NCI-H1417 (cell line): ENCODE measurements around the gene DPYSL3.

Experiments
- DNase-seq, 3 experiments: peaks; one replicate each; lab custom pipeline; 2025; lab: John Stamatoyannopoulos, UW

Gene DPYSL3

DNA sequence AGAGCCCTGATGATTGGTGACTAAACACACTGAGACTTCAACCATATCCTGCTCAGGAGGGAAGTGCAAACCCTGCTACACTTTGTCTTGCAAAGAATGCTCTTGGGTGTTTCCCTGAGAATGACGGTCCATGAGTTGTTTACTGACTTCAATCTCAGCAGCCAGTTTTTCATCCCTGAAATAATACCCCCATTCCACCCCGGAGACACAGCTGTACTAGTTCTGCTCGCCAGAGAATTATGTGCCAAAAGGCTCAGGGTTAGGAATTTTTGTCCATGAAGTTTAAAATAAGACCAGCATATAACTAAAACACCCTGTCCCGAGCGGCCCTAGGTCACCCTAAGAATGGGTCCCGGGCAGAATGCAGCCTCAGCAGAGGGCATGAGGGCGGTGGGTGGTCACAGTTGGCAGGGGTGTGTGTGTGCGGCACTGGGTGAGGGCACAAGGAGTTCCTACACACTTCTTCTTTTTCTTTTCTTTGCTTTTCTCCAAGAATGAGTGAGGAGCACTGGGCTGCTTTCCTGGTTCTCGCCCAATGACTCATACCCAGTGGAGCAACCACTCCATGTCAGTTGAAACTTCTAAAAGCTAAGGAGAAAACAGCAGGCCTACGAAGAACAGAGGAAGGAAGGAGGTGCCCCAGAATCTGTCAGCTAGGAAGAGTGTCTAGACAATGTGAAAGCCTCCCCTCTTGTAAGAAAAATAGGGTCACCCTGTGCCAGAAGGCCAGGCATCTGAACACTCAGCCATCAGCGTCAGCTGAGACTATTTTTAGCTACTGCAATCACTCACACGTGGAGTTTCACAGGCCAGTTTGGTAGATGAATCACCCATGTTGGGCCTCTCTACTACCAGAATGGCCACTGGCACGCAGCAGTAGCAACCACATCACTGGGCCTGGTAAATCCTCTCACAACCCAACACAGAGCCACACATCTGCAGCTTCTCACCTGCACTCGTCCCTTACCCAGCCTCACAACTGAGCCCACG is 105.9 kb downstream of the DPYSL3 start:
- no peak for DNase-seq

GRCh38 chr5:147400881-147401280 is 109.0 kb downstream of the DPYSL3 start:
- DNase-seq = no peak

DNA sequence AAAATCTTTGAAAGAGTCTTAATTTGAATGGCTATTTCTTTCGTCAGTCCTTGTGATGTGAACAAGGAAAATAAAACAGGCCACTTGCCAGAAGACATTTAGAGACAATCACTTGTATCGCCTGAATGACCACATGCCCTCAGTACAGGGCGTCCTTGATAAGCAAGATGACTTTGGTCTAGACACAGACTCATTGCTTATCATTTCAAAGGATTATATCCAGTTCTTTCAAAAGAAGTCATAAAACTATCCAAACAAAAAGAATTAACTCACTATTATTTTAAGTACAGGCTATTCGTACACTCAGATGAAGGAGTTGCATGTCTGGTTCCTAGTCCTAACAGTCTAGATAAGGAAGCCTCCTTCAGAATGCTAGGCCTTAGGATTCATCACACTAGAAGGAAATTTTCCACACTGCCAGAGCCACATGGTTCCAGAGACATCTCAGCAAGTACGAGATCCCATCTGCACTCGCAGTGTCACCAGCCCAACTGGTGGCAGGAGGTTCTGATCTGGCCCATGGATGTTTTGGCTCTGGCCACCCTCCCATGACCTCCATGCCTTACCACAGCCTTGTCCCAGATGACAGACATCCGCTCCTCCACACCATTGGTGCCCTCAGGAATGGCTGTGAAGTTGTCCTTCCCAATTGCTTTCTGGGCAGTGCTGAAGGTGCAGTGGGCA is 109.6 kb downstream of the DPYSL3 start:
- no peak for DNase-seq

GRCh38 chr5:147398860-147399259 is 111.0 kb downstream of the DPYSL3 start:
- DNase-seq = no peak

GRCh38 chr5:147397616-147398015 is 112.3 kb downstream of the DPYSL3 start:
- DNase-seq = no peak

GRCh38 chr5:147396070-147396823 is 113.6 kb downstream of the DPYSL3 start:
- no peak for DNase-seq

GRCh38 chr5:147393874-147394672 is 115.8 kb downstream of the DPYSL3 start:
- no peak for DNase-seq

DNA sequence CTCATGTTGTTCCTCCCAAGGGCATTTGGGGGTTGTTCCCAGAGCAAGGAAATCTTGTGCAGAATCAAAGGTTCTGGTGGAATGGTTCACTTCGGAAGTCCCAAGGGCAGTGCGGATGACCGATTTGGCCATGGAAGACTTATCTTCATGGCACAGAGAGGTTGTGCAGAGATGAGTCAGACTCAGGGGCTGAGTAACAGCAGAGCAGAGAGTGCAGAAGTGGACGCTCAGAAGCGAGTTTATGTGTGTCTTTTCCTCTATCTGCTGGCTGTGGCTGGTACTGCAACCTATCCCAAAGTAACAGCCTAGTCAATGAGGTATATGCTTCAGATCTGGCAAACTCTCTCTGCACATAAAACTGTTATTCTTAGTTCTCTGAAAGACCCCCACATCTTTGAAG is 118.1 kb downstream of the DPYSL3 start:
- peak; percentile 4 to 16 (median 7) for DNase-seq

DNA sequence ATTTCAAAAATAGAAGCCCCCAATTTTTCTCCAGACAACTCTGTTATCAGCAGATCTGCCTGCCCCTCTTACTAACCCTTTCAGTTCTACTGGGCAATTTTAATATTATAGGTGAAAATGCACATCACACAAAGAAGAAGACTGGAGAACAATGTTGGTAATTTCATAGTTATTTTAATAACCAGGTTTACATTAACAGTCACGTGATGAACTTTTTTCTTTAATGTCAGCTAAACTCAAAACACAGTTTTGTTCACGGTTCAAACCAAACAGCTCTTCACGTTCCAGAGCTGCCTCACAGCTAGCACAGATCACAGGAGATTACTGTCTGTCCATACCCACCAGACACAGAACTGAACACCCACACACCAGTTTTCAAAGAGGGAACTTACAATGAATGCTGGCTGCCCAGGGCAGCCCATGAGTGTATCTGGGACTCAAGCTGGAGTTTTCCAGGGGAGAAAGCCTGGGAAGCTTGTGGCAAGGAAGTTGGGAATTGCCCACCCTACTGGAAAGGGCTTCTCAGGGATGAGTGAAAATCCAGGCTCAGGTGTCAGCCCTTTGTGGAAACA is 119.1 kb downstream of the DPYSL3 start:
- DNase-seq = no peak

DNA sequence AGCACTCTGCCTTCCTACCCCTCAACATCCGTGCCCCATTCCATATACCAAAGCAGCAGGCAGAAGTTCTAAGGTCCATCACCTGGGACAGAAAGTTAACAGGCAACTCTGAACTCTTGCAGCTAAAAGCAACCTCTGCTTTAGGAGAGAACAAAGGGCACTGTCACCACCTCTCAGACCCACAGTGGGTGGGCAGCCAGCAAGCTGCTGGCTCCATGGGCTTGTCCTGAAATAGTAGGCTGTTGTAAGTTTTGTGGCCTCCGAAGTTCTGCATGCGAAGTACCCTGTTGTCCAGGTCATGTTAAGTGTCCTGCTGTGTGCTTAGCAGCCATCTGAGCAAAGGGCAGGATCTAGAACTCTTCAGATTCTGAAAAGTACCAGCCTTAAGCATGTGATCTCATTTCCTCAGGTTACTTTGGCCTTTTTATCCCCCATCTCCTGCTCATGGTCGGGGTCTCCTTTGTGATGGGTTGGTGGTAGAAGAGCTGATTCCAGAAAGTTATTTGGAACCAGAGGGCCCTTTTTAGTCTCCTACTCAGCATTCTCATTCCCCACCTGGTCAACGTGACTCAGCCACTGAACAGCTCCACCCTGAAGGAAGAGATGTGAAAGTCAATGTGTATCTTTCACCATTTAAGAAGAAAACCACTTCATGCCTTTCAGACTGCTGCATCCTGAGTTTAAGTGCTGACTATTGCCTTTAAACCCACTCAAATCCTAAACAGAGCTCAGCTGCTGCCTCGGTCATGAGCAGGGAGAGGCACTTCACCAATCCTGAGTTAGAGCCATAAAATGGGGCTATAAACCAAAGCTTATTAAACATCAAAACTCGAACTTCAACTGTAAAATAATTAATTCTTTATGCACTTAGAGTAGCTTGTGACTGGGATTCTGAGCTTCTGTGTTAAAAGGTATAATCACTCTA is 121.4 kb downstream of the DPYSL3 start:
- DNase-seq = peak in 1 of 3 experiments; percentile 85

GRCh38 chr5:147387109-147387508 is 122.8 kb downstream of the DPYSL3 start:
- no peak for DNase-seq

DNA sequence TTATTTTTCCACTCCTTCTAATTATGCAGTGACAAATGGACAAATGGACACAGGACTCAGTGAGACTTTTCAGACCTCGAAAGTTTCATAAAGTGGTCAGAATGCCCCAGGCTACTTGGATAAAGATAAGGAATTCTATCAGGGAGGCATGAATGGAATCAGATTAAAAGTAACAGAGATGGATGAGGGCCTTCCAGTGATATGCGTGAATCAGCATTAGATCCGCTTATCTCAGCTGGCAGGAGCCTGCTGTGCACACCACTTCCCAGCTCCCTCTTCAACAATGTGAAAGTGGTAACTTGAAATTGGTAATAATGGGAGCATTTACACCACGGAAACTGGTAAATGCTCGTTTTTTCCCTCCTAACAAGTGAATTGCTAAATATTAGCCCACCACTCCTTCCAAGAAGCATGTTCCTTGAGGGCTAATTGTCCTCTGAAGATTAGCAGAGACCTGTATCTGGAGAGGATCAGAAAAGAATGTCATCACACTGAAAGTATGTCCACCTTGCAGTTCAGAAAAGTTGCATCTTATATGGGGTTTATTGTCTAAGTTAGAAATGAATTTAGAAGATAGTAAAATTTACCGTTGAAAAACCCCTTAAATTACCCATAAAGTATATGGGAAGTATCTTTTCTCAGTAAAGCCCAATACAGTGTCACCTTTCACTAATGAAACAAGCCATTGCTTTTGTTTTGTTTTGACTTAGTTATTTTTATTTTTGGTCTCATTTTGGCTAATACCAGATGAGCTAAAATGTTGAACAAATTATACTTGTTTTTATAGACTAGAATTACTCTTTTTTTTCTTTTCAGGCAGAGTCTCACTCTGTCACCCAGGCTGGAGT is 125.3 kb downstream of the DPYSL3 start:
- no peak for DNase-seq

DNA sequence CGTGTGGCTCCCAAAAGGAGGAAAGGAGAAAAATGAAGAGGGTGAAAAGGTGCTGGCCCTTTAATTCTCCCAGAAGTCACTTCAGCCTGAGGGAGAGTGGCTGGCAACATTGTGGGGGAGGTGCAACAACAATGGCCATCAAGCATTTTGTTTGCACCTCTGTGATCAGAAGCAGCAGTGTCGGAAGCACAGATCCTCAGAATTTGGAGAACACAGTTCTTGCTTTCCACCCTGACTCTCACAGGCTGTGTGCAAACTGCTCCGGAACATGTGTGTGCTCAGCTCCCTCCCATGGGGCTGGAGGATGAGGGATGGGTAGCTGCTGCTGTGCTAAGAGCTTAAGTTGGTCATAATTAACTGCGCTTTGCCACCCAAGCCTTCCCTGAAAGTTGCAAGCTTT is 127.1 kb downstream of the DPYSL3 start:
- peak in 1 of 3 experiments; percentile 15 for DNase-seq

GRCh38 chr5:147381555-147381954 is 128.3 kb downstream of the DPYSL3 start:
- no peak for DNase-seq

DNA sequence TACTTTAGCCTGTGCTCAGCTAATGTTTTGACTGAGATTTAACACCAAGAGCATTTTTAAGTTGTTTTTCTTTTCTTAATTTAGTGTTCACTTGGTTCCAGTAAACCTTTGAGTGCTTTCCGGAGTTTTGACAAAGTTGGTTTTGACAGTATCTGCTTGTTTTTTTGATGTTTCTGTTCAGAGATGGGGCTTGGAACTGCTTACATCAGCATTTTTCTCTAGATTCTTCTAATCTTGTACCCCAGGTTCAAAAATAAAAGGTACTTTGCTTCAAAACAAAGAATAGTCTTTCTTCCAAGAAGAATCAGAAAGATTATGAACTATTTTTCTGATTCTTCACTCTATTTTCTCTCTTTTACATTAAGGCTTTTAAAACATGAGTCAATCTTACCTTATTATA is 132.2 kb downstream of the DPYSL3 start:
- no peak for DNase-seq

DNA sequence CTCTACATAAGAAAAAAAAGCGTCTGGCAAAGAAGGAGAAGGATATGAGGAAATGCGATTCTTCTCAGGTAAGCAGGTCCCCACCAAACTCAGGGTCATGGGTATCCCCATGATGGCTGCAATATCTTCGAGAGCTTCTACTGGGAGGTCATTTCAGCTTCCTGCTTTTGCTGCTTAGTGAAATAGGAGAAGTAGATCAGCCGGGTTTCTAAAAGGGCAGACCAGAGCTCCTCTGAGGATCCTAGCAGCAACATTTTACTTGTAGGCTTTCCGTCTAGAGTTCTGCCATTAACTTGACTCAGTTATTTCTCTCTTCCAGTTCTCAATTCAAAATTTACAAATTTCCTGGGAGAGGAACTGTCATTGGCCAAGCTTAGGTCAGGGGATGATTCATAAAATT is 134.7 kb downstream of the DPYSL3 start:
- no peak for DNase-seq

- DNase-seq = no peak
Observed at GRCh38 chr5:147373328-147373727, 136.5 kb downstream of the DPYSL3 start.

- no peak for DNase-seq
Observed at GRCh38 chr5:147372191-147372590, 137.7 kb downstream of the DPYSL3 start.

- no peak for DNase-seq
Observed at GRCh38 chr5:147371290-147371689, 138.6 kb downstream of the DPYSL3 start.
